SU-DHL-6 (cell line): ENCODE data around the gene TNNT2.

Experiments
- EZH2phosphoT487 ChIP-seq: fragments of 200-600 bp; sonication (generic), shearing (Covaris generic); conservative IDR thresholded peaks from 2 replicates; pipeline ENCODE4 v1.6.1; 2018; ENCODE audit warnings: mild to moderate bottlenecking, antibody characterized with exemption, low read length, moderate library complexity, mixed read lengths
- TF ChIP-seq, protein P1 (sequence below): fragments of 200-600 bp; sonication (generic); IDR thresholded peaks from one replicate; pipeline ENCODE4 v1.5.1; 2017; ENCODE audit warnings: antibody characterized with exemption, mild to moderate bottlenecking, low read length, moderate library complexity; ENCODE audit not compliant: insufficient read depth, poor library complexity, severe bottlenecking

DNA sequence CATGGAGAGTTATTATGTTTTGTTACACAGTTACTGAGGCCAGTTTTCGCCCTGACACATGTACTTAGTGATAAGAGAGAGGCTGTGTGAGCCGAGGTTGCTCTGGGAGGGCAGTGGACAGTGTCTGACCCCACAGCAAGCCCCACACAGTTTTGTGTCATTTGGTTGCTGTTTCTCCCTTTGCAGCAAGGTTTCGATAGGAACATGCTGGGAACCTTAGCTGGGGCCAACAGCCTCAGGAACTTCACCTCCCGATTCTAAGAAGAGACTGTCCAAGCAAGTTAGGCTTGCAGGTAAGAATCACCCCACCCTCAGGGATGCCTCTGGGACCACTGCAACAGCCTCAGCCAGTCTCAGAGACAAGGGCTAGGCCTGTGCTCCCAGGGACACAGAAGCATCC is 48.9 kb downstream of the TNNT2 start:
- TF ChIP-seq EZH2phosphoT487 = no peak
- TF ChIP-seq, protein P1, sequence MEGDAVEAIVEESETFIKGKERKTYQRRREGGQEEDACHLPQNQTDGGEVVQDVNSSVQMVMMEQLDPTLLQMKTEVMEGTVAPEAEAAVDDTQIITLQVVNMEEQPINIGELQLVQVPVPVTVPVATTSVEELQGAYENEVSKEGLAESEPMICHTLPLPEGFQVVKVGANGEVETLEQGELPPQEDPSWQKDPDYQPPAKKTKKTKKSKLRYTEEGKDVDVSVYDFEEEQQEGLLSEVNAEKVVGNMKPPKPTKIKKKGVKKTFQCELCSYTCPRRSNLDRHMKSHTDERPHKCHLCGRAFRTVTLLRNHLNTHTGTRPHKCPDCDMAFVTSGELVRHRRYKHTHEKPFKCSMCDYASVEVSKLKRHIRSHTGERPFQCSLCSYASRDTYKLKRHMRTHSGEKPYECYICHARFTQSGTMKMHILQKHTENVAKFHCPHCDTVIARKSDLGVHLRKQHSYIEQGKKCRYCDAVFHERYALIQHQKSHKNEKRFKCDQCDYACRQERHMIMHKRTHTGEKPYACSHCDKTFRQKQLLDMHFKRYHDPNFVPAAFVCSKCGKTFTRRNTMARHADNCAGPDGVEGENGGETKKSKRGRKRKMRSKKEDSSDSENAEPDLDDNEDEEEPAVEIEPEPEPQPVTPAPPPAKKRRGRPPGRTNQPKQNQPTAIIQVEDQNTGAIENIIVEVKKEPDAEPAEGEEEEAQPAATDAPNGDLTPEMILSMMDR = no peak
